GM19372 (cell line): ENCODE results near the gene TMEM174.

Experiments used
- ATAC-seq: cut with Tn5 transposase; IDR thresholded peaks from one replicate; pipeline ENCODE4 v1.9.1; 2021; ENCODE audit warnings: mild to moderate bottlenecking, low read depth, moderate library complexity; ENCODE audit not compliant: unreplicated experiment

Gene TMEM174

GRCh38 chr5:73152411-73153388 lies 20.3 kb upstream of the TMEM174 start:
- ATAC-seq: no peak

DNA sequence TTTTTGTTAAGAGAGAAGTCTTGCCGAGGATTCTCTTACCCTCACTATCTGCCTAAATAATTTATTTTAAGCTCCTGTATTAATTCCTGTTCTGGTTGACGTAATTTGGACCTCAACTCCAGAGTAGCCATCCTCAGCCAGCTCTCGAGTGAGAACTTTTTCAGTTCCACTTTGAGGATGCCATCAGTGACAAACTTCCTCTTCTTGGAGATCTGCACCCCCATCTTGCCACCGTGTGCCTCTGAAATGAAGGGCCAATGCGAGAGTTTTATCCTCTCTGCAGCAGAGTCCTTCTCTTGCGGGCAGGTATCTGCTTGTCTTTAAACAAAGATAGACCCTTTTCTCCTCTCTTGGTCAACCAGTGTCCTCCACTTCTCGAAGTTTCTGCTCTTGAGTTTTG lies 19.5 kb upstream of the TMEM174 start:
- ATAC-seq: no peak

GRCh38 chr5:73154208-73155006 lies 18.6 kb upstream of the TMEM174 start:
- ATAC-seq: no peak

DNA sequence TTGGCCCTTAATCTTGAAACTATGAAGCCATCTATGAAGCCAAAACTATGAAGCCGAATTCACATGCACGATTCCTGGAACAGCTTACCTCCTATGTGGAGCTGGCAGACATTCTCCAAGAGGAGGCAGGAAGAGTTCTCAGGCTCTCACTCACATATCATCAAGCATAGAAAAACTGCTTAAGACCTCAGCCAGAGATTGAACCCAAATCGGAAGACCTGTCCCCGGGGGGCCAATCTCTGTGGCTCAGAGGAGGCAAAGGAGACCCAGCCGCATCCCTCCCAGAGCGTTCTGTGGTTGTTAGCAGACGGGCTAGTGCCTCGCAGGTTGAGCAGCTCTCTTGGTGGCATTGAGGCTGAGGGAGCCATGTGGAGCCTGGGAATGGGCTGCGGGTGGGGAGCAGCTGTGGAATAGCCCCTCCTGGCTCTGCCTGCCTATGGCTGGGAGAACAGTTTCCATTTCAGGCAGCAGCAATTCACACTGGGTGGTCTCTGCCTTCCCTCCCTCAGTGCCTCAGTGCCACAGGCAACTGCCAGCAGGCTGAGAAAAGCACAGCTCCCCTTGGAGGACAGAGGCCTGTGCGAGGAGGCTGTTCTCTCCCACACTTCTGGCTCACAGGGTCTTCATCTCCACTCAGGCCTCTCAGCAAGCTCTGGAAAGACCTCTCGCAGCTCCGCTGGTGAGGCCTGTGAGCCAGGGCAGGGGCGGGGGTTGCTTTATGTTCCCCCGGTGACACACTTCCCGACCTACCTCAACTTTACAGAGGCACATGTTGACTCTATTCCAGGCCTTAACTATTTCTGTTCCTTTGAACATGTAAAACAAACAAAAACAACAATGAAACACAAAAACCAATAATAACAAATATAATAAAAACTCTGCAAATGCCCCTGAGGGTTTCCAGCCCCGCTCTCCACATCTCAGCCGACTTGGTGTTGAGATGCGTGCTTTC lies 17.4 kb upstream of the TMEM174 start:
- ATAC-seq: no peak

DNA sequence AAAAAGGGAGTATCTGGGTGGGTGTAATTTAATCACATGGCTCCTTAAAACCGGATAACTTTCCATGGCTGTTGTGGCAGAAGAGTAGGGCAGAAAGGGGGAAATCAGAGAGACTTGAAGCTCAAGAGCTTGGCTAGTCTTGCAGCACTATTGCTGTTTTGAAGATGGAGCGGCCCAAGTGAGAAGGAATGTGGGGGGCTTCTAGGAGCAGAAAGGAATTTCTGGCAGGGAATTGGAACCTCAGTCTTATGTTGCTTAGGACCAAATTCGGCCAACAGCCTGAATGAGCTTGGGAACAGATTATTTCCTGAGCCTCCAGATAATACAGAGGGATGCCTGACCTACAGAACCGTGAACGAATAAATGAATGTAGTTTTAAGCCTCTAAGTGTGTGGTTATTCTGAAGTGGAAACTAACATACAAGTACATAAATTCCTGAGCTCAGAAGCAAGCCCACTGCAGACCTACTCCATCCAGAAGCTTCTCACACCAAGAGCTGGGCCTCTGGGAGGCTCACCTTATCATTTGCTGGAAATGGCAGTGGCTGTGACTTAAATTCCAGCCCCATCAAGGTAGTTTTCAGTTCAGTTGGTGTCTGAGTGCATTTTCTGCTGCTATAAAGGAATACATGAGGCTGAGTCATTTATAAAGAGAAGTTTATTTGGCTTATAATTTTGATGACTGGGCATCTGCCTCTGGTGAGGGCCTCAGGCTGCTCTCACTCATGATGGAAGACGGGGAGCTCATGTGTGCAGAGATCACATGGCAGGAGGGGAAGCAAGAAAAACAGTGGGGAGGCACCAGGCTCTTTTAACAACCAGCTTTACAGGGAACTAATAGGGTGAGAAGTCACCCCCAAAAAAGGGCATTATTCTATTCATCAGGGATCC lies 15.3 kb upstream of the TMEM174 start:
- ATAC-seq: no peak

DNA sequence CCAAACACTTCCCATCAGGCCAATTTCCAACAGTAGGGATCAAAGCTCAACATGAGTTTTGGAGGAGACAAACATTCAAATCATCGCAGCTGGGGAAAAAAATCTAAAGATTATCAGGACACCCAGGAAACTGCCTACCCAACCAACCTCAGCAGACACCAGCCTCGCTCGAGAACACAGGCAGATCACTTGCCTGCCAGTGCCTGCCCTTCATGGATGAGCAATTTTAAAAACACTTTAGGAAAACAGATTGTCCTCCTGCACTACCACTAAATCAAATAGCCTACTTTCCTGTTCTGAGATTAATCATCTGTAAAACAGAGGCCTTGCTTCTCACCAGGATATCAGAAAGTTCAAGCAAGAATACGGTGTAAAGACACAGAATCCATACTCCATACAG lies 14.7 kb upstream of the TMEM174 start:
- no peak for ATAC-seq

DNA sequence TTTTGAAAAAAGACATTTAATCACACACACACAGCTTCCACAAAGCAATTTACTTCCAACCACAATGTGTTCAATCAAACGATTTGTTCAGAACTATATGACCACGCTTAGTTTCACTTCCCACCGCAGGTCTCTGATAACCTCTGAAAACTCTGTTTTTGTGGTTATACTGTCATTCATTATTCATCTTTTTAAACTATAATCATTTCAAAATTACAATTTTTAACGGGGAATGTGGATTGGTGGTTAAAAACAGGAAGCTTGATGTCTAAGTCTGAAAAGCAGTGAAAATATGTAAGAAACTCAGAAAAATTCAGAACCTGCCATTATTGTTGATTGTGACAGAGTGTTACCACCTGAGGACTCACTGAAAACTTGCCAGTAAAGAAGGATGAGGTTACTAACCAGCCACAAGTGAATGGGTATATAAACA lies 12.7 kb upstream of the TMEM174 start:
- peak; percentile 85 for ATAC-seq

- no peak for ATAC-seq
These were observed 2.5 kb upstream of the TMEM174 start for GRCh38 chr5:73170522-73170921.

- no peak for ATAC-seq
These were observed 1.5 kb upstream of the TMEM174 start for GRCh38 chr5:73171495-73171894.

DNA sequence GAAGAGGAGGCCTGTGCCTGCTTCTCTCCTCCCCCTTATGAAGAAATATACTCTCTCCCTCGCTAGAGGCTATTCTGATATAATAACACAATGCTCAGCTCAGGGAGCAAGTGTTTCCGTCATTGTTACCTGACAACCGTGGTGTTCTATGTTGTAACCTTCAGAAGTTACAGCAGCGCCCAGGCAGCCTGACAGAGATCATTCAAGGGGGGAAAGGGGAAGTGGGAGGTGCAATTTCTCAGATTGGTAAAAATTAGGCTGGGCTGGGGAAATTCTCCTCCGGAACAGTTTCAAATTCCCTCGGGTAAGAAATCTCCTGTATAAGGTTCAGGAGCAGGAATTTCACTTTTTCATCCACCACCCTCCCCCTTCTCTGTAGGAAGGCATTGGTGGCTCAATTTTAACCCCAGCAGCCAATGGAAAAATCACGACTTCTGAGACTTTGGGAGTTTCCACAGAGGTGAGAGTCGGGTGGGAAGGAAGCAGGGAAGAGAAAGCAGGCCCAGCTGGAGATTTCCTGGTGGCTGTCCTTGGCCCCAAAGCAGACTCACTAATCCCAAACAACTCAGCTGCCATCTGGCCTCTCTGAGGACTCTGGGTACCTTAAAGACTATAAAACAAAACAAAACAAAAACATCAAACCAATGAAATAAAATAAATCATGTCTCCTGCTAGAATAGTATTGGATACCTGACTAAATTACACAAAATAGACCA lies 1.3 kb downstream of the TMEM174 start:
- no peak for ATAC-seq

GRCh38 chr5:73176250-73176649 lies 3.3 kb downstream of the TMEM174 start:
- no peak for ATAC-seq

DNA sequence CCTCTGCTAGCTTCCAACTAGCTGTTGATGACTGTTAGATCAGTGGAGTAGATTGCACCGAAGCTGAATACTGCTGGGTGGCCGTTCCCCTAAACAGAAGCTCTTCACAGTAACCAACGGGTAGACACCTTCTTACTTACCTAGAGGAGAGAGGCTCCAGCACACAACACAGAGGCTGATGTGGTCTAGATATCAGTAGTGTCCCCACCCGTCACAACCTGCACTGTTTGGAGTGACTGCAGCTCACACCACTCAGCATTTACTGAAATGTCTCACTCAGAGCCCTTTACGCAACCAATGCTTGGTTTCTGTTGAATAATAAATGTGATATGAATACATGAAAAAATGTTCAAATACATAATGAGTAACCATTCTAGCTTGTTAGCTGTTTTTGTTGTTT lies 5.3 kb downstream of the TMEM174 start:
- ATAC-seq: no peak

- no peak for ATAC-seq
These were observed 6.7 kb downstream of the TMEM174 start for GRCh38 chr5:73179730-73180129.

GRCh38 chr5:73180566-73180965 lies 7.6 kb downstream of the TMEM174 start:
- no peak for ATAC-seq

GRCh38 chr5:73182307-73182706 lies 9.3 kb downstream of the TMEM174 start:
- ATAC-seq: no peak

- no peak for ATAC-seq
These were observed 10.0 kb downstream of the TMEM174 start for GRCh38 chr5:73183000-73183399.

DNA sequence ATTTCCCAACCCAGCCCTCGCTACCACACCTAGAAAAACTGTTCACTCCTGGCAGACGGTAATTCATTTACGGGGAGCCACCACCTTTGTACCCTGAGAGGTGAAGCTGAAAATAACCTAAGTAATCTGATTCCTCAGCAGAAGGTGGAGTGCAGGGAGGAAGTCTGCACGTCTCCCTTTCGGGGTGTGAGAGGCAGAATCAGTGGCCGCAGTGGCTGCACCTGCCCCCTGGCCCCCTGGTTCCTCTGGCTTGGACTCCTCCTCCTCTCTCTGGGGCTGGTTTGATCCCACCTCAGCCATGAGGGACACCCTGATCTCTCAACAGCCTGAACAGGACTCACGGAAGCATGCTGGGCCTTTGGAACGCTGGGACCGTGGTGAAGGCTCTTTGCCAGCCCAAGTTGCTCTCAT lies 10.5 kb downstream of the TMEM174 start:
- ATAC-seq: no peak

GRCh38 chr5:73186976-73187375 lies 14.0 kb downstream of the TMEM174 start:
- no peak for ATAC-seq
